Measurements from ENCODE around the gene TPST1. TPM values are rescaled to one million over a fixed set of nuclear protein-coding genes. Genes with fewer than 3 reads are reported as not detected.
"Not testable (repeated sequence)": the region's sequence is repeated elsewhere in the genome, so short reads cannot be mapped to it uniquely, and the experiment has no call there.

Gene TPST1
- total RNA-seq, 1 donor from 2014 or later: 20.9 TPM

DNA sequence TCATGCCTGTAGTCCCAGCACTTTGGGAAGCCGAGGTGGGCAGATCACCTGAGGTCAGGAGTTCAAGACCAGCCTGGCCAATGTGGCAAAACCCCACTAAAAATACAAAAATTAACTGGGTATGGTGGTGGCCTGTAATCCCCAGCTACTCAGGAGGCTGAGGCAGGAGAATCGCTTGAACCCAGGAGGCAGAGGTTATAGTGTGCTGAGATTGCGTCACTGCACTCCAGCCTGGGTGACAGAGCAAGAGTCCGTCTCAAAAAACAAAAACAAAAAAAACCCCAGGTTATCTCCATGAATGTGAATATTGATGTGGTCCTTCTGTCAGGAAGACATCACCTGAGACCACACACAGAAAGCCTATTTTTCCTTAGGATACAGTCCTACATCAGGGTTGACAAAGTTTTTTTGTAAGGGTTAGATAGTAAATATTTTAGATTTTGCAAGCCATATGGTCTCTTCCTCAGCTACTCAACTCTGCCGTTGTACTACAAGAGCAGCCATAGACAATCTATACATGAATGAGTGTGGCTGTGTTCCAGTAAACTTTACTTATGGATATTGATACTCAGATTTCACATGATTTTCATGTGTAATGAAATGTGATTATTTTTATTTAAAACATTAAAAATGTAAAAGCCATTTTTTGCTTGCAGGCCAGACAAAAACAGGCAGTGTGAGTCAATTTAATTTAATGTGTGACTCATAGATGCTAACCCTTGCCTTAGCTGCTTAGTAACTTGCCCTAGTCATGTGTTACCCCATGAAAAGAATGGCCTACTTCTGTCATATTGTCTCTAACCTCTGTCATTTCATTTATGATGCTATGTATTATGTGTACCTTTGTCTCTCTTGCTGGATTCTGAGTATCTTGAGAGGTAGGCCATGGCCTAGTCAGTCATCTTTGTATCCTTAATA is 78.1 kb downstream of the TPST1 start:
- DNase-seq (ENCODE audit: low spot score): no peak

DNA sequence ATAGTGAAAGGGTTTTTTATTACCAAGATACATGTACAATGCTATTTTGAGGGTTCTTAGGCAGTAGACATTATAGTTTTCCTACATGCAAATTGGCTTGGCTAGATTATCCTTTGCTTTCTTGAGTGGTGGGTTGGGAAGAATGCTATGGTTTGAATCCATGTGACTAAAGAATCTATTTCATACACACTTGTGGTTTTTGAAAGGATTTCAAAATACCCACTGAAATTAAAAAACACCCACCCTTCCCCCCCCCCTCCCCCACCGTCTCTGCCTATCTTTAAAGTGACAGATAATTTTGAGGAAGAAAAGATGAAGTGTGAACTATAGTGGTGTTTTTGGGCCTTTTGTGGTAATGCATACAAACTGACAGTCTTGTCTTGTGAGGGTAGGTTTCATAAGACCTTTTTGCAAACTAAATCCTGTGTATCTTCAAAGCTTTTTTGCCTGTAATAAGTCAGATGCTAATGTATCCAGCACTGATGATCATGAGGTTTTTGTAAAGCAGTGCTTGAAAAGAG is 90.9 kb downstream of the TPST1 start:
- DNase-seq (ENCODE audit: low spot score): no peak

DNA sequence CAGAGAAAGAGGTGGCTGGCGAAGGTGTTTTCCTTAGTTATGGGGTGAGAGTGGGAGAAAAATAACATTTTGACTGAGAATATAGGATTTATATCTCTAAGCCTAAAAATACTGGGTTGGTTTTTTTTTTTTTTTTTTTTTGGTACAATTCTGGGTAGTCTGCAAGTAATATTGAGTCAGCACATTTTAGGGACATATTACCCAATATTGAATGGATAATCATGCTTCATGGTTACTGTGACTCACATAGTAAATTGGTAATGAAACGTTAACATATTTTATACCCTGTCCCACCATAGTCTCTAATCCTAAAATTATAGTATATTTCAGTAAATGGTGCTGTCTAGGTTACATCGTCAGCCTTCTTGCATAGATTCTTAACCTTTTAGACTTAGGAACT is 91.4 kb downstream of the TPST1 start:
- DNase-seq (ENCODE audit: low spot score): no peak

DNA sequence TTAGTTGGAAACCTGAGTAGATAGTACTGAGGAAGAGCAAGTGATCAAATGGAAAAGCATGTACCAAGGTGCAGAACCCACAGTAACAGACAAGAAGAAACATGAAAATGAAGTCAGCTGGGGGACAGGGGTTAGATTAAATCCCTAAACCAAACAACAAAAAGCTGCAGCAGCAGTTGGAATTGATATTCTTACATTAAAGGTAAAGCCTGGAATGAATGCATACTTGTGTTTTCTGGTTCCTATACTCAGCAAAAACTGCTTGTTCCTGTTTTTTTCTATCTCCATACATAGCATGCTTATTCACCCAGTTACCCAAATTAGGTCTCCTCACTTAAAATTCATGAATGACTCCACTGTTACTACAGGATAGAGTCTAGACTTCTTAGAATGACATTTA is 92.4 kb downstream of the TPST1 start:
- DNase-seq (ENCODE audit: low spot score): no peak

DNA sequence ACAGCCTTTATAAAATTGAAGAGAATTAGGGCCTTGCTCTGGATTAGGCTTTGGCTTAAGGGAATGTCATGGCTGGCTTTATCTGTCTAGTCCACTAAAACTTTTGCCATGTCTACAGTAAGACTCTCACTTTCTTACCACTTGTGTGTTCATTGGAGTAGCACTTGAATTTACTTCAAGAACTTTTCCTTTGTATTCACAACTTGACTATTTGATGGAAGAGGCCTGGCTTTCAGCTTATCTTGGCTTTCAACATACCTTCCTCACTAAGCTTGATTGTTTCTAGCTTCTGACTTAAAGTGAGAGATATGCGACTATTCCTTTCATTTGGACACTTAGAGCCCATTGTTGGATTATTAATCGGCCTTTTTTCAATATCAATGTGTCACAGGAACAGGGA is 96.1 kb downstream of the TPST1 start:
- DNase-seq (ENCODE audit: low spot score): no peak

DNA sequence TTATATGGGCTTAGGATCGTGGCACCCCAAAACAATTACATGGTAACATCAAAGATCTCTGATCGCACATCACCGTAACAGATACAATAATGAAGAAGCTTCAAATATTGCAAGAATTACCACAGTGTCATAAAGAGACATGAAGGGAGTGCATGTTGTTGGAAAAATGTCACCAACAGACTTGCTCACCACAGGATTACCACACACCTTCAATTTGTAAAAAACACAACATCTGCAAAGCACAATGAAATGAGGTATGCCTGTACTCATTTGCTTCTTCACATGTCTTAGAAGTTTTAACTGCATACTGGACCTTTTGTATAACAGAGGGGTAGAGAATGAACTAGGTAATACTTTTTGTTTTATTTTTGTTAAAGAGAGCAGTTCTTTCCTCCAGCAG is 96.6 kb downstream of the TPST1 start:
- DNase-seq (ENCODE audit: low spot score): no peak

DNA sequence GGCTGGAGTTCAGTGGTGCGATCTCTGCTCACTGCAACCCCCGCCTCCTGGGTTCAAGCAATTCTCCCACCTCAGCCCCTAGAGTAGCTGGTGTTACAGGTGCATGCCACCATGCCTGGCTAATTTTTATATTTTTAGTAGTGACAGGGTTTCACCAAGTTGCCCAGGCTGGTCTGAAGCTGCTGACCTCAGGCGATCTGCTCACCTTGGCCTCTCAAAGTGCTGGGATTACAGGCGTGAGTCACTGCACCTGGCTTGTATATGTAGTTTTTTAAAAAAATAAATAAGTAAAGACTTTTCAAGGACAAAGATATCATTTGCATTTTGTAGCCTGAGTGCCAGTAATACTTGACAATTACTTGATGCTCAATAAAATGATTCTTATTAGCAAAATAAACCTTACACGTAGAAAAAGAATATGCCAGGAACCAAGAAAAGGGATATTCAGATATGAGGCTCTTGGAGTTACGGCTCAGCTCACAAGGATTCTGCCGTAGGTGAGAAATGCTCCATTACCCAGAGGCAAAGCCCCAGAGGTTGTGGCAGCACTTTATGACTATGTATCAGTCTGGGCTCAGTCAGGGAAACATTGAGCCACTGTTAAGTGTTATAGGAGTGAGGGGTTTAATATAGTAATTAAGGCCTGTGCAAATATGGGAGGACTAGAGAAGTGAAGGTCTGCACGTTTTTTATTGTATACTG is 98.5 kb downstream of the TPST1 start:
- no peak for DNase-seq (ENCODE audit: low spot score)

DNA sequence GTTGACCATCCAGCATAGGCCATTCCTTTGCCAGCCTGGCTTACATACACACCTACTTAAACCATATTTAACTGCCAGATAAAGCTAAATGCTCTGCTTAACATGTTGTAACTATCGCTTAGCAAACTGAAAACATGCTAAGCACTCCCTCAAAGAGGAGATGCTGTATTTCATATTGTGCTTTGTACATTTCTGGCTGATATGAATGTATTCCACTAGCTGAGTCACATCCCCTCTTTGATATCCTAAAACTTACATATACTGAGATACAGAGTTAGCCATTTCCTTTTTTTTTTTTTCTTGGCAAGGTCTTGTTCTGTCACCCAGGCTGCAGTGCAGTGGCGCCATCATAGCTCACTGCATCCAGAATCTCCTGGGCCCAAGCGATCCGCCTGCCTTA is 99.4 kb downstream of the TPST1 start:
- DNase-seq (ENCODE audit: low spot score): no peak

DNA sequence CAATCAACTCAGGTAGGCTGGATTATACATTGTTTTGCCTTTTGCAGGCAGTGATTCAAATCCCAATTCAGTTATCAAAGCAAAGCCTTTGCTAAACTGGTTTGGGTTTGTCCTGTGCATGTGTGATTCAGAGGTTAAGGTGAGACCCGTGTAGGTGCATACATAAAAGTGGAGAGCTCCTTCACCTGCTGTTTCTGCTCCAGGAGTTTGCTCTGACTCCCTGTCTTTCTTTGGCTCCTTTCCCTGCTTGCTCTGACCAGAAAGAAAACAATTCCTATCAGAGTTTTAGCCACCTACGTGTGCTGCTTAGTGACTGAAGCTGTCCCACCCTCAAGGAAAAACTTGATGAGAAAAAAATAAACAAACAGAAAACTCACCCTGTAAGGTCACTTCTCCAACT is 101.1 kb downstream of the TPST1 start:
- DNase-seq (ENCODE audit: low spot score): peak; percentile 46

DNA sequence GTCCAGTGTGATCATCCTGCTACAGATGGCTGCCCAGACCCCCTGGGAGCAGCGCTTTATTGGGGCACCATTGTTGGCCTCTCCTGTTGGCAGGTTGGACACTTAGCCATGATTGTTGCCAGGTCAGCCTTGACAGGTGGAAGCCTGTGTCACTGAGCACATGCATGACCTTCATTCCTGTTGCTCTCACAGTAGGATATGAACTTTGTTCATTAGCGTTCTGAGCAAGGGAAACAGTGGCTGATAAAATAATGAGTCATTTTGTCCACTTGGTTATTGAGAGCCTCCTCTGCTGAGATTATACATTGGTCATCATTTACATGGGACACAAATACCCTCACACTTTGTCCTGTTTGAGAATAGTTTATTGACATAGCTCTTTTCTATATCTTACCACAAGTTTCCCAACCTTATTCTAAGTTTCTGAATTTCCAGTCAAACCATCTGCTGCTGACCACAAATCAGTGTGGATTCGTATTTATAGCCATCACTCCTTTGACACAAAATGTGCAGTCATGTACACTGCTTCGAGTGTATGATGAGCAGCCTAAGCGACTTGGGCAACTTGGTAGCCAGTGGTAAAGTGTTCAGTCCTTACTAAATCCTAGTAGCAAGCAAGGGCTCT is 102.6 kb downstream of the TPST1 start:
- DNase-seq (ENCODE audit: low spot score): peak; percentile 72

DNA sequence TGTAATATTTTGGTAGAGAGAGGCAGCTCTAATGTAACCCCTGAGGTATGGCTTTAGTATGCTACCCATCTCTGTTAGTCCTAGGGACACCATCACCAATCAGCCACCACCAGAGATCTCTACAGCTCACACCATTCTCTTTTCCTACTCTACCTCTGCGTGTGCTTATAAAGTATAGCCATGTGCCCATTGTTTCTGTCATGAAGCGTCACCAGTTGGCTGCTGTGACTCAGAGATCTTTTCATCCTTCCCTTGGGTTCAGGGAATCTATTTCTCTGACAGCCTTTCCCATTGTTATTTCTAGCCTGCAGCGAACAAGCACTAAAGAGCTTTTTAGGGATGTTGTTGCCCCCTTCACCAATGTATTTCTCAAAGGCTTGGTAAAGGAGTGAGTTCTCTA is 103.3 kb downstream of the TPST1 start:
- DNase-seq (ENCODE audit: low spot score): no peak

DNA sequence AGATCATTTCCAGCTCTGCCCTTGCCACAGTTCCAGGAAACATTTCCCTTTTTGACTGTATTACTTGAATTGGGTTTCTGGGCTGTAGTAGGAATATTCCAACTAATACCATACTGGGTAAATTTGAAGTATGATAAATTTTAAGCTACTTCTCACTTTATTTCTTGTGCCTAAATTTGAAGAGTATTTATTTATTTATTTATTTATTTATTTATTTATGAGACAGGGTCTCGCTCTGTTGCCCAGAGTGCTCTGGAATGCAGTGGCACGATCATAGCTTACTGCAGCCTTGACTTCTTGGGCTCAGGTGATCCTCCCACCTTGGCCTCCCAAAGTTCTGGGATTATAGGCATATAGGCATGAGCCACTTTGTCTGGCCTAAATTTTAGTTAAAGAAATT is 105.5 kb downstream of the TPST1 start:
- no peak for DNase-seq (ENCODE audit: low spot score)

DNA sequence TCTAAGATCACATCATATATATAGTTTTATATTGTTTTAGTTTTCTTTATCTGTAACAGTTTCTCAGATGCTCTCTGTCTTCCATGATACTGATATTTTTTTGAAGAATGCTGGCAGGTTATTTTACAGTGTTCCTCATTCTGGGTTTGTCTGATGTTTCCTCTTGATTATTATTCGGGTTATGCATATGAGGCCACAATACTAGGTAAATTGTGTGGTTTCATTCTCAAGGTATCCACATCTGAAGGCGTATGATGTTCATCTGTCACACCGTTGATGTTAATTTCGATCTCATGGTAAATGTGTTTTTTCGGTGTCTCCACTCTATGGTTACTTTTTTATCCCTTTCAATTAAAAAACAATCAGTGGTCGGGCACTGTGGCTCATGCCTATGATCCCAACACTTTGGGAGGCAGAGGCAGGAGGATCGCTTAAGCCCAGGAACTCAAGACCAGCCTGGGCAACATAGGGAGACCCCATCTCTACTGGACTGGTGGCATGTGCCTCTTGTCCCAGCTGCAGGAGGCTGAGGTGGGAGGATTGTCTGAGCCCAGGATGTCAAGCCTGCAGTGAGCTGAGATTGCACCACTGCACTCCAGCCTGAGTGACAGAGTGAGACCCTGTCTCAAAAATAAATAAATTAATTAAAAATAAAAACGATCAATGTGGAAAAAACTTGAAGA is 108.9 kb downstream of the TPST1 start:
- no peak for DNase-seq (ENCODE audit: low spot score)

DNA sequence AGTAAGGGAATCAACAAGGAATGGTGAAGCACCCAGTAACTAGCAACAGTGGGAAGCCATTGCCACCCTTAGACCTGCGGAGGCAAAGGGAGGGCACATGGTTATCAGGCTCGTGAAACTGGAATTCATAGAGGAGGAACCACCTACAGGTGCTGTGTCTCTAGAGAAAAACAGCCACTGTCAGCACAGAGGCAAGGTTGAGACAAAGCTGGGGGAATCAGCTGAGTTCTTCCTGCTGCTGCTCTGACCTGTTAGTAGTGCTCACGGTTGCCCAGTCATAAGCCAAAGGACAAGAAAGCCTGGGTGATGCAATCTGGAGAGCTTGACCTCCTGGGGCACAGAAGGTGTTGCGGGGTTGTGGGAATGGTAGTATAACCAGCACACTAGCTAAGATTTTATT is 110.1 kb downstream of the TPST1 start:
- no peak for DNase-seq (ENCODE audit: low spot score)

DNA sequence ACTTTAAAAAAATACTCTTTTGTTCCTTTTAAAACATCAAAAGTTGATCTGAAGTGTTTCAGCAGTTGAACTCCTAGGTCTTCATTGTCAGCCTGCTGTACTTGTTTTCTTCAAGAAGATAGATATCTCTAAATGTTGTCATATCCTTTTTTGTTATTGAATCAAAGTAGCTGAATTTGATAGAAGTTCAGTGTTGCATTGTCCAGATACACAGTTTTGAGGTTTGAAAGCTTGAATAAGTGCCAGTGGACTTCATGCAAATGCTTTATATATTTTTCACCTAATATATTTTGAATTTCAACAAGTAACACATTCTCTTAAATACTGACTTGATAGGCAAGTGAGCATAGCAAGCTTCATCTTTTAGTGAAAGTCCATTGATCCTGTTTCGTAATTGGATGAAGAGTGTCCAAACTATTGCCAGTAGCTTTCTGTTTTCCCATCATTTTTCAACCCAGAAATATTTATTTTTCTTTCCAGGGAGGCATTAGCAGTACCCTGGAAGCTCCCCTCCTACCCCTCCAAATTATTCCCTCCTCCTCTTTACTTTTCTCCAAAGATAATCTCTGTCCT is 114.4 kb downstream of the TPST1 start:
- DNase-seq (ENCODE audit: low spot score): no peak

DNA sequence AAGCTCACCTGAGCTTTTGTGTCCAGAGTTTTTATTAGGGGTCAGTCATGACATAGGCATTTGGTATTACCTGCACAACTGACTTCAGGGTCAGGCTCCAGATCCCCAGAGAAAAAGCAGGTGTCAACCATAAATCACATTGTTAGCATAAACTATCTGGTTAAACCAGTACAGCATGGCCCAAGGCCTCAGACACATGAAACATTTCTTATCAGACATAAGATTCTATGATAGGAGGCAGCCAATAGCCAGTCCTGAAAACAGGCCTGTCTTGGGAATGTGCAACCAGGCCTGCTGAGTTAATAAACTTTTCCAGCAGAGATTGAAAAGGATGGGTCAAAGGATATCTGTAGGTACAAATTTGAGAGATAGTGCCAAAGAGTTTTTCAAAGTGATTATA is 116.1 kb downstream of the TPST1 start:
- peak; percentile 33 for DNase-seq (ENCODE audit: low spot score)

DNA sequence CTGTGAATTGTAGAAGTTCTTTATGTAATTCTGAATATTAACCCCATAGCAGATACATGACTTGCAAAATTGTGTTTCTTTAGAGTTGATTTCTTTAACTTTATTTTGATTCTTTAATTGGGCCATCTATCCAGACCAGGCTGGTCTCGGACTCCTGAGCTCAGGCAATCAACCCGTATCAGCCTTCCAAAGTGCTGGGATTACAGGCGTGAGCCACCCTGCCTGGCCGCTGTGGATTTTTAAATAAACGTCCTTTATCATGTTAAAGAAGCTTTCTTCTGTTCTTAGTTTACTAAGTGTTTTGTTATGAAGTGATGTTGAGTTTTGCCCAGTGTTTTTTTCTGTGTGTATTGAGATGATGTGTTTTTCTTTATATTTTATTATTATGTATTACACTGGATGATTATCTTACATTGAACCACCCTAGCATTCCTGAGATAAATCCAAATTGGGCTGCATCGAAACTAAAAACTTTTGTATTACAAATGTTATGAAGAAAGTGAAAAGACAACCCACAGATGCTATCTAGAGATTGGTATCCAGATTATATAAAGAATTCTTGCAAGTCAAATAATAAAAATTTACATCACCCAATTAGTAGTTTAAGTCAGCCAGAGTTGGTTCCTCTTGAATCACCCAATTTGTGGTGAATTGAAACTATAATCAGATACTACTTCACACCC is 118.1 kb downstream of the TPST1 start:
- DNase-seq (ENCODE audit: low spot score): no peak

DNA sequence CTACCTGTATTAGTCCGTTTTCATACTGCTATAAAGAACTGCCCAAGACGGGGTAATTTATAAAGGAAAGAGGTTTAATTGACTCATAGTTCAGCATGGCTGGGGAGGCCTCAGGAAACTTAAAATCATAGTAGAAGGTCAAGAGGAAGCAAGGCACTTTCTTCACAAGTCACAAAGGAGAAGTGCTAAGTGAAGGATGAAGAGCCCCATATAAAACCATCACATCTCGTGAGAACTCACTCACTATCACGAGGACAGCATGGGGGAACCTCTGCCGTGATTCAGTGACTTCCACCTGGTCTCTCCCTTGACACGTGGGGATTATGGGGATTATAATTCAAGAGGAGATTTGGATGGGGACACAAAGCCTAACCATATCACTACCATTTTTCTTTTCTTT is 119.9 kb downstream of the TPST1 start:
- DNase-seq (ENCODE audit: low spot score): not testable (repeated sequence)

DNA sequence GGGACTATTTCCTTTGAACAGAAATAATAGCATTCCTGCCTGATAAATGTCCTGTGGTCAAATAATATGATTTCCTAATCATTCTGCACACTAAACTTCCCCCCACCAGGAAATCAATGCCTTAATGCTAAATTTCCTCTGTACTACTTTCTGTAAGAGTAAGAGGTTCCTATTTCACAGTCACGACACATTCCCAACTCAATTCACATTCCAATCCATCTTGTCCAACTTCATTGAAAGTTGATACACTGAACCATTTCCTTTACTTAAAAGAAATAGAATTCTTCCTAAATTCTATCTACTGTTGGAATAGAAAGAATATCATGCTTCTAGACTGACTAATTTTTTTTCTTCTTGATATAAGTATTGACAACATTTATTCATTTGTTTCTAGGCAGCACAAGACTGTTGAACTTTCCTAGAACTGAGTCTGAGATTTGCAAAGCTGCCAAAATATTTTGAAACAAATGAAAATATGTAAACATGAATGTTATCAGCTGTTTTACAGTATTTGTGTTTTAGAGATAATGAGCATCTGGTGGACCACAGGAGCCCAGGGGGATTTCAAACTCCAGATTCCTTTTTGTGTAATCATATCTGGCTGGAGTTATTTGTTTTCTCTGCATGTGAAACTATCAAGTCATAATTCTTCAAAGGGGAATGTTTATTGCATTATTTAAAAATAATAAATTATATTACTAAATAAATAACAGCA is 121.5 kb downstream of the TPST1 start:
- no peak for DNase-seq (ENCODE audit: low spot score)

DNA sequence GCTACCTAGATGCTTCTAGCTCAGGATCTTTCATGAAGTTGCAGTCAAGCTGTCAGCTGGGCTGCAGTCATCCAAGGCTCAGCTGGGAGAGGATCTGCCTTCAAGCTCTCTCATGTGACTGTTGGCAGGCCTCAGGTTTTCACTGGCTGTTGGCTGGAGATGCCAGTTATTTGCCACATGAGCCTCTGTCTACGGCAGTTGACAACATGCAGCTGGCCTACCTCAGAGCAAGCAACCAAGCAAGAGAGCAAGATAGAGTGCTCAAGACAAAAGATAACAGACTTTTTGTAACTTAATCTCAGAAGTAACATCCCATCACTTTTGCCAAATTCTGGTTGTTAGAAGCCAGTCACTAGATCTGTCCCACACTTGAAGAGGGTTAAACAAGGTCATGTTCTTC is 125.8 kb downstream of the TPST1 start:
- peak; percentile 17 for DNase-seq (ENCODE audit: low spot score)
